Frontal cortex (tissue), 4 donors: ENCODE results near the gene PTPRD. TPM values are rescaled to one million over a fixed set of nuclear protein-coding genes. Genes with fewer than 3 reads are reported as not detected.

Source experiments
- DNase-seq, 2 donors: peaks; one replicate each; pipeline ENCODE4 v3.0.0; 2012; ENCODE audit warnings: low spot score in 2 of 2
- FAIRE-seq: peaks from 2 replicates; lab custom pipeline; 2012; peaks lifted over from hg19 to GRCh38; lab: Jason Lieb, UNC
- total RNA-seq: library from RNA; depleted of rRNA; stranded (reverse); fragments of >200 nt; gene quantifications from one replicate; pipeline ENCODE4 v1.2.3, GENCODE V29; 2014
- donor health status: control.
- donor health status: control.
- donor health status: control.

PTPRD gene
- total RNA-seq, 1 donor from 2014 or later: 191 TPM

- DNase-seq (no peak), FAIRE-seq (no peak)
Measured at GRCh38 chr9:10079284-10079964, 533.4 kb downstream of the PTPRD start.

DNA sequence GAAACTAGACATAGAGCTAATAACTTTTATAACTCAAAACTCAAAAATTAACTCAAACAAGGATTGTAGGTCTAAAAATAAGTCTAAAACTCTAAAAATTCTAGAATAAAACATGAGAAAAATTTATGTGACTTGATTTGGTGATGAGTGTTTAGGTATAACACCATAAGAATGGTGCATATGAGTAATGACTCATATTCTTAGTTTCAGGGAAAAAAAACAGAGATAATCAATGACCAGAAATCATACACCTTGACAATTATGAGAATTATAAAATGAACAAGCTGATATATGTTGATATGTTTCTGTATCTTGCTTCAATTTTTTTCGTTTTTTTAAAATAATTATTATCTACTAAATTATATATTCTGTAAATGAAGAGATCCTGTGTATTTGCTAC, 541.2 kb downstream of the PTPRD start:
- DNase-seq (no peak), FAIRE-seq (no peak)

DNA sequence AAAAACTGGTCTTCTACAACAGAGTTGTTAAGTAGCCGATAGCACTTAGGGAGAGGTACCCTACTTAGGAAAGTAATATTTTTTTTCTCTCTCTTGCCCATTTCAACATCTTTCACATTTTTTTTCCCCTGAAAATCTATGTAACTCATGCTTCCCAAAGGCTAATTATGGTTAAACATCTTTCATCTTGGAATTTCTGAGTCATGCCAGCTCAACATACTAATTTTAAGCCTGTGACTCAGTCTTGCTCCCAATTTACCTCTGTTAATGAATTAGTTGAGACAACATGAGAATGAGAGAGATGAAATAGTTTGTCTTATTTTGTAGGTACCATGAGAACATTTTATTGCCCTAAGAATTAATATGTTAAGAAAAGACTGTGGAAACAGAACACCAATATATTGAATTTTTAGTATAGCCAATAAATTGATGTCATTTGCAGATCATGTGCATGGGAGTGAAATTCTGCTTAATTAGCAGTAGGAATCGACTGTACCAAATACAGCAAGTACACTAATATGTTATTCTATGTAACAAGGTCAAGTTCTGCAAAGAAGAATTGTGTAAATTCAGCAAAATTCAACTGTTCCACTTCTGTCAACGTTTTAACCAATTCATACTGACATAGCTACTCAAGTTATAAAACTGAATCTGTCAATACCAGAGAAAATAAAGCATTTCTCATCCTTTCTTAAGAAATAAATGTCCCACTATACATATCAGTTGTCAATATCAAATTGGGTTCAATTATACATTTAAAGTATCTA, 550.0 kb downstream of the PTPRD start:
- DNase-seq (no peak), FAIRE-seq (no peak)

DNA sequence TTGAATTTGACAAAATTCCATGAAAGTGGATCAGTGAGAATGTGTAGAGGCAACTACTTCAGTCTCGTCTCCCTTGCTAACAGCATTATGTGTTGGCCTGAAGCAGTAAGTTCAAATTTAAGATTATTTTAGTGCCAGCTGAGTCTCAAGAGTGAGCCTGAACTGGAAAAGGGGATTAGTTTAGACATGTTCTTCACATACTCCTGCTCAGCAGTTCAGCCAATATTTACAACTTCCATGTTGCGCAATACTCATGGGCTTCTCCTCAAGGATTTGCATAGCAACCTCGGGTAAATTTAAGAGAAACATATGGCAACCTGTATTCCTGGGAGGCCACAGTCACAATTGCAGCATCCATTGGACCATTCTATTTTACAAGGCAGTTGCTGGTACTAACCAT, 553.8 kb downstream of the PTPRD start:
- DNase-seq: no peak

DNA sequence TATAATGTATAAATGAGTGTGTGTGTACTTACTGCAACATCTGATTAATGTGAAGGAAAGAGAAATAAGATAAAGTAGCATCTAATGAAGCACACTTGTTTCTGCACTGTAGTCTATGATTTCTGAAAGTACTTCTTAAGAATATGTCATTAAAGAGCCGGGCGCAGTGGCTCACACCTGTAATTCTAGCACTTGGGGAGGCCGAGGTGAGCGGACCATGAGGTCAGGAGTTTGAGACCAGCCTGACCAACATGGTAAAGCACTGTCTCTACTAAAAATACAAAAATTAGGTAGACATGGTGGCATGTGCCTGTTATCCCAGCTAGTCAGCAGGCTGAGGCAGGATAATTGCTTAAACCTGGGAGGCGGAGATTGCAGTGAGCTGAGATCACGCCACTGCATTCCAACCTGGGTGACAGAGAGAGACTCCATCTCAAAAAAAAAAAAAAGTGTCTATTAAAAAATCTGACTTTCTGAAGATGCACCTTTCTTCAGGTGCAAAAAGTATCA, 556.9 kb downstream of the PTPRD start:
- FAIRE-seq (no peak), DNase-seq (no peak)

More for the DNA sequence above, 553.8 kb downstream of the PTPRD start:
- no peak for FAIRE-seq

- no peak for DNase-seq
- no peak for FAIRE-seq
Measured at GRCh38 chr9:10054456-10054855, 558.3 kb downstream of the PTPRD start.

DNA sequence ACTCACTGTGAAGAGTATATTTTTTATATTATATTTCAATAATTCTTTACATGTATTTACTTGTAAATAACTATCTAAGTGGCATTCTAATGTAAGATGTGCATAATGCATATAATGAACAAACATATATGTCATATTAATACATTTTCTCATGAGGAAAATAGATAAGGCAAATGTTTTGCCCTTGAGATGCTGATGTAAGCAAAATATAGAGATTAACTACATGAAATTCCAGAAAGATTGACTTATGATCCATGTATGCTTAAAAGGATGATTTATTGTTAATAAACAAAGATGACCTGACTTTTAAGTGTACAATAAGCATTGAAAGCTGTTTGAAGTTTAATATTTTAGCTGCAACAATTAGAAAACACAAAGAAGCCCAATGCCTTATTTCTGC, 559.9 kb downstream of the PTPRD start:
- DNase-seq (no peak), FAIRE-seq (no peak)

DNA sequence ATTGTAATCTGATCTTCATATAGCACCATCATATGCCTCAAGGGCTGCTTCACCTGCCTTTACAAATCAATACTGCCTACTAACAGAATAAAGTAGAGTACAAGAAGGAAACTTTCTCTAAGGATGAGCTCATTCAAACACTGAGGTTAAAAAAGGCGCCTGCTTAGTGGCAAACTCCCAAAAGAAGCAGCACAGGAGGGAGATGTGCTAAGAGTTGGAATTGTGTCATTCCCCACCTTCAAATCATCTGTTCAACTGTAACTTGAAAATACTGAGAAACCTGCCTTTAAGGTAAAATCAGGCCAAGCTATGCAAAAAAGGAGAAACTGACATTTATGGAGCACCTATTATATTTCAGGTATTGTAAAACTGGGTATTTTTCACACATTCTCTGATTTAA, 560.6 kb downstream of the PTPRD start:
- FAIRE-seq: no peak

DNA sequence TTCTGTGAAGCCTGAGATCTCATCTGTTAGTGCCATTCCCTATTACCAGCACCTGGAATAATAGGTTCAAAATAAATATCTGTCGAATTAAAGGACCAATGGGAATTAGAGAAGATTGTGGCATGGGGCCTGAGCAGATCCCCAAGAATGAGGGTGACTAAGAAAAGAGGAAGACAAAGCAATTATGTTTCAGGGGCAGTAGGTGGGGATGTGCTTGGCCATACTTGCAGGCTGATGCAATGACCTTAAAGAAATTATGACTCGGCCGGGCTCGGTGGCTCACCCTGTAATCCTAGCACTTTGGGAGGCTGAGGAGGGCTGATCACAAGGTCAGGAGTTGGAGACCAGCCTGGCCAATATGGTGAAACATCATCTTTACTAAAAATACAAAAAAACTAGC, 562.8 kb downstream of the PTPRD start:
- no peak for FAIRE-seq
- no peak for DNase-seq

More for the DNA sequence above, 560.6 kb downstream of the PTPRD start:
- DNase-seq: no peak

- no peak for DNase-seq
- no peak for FAIRE-seq
Measured at GRCh38 chr9:10048994-10049393, 563.8 kb downstream of the PTPRD start.

DNA sequence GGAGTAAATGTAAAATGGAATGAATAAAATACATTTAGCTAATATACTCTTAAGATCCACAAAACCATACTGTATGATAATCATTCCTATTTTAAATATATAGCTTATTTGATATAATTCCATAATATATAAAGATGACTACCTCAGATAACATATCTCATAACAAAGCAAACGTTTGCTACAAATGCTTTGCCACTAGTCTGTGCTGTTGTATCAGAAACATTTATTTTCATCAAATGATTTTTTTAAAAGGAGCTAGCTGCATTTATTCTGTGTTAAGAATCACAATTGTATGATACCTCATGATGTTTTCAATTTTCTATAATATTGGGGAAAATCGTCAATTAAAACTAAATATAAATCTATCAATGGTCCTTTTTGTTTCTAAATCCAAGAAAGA, 567.2 kb downstream of the PTPRD start:
- DNase-seq: no peak
- FAIRE-seq: peak; percentile 90

GRCh38 chr9:10041726-10042229, 571.0 kb downstream of the PTPRD start:
- FAIRE-seq (no peak), DNase-seq (no peak)

DNA sequence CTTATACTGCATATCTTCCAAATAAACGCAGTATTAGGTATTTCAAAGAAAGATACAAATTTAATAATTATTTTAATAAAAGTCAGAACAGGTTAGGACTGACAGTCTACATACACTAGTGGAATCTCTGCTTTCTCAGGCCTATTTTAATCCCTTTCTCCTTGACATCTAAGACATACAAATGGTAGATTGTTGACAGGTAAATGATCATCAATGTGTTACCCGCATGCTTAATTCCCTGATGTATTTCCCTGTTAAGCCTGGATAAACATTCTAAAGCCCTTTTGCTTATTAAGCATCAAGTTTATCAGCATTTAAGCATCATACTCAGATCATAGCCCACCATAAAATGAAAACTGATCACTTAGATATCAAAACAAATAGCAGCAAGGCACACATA, 576.7 kb downstream of the PTPRD start:
- FAIRE-seq: no peak
- no peak for DNase-seq

DNA sequence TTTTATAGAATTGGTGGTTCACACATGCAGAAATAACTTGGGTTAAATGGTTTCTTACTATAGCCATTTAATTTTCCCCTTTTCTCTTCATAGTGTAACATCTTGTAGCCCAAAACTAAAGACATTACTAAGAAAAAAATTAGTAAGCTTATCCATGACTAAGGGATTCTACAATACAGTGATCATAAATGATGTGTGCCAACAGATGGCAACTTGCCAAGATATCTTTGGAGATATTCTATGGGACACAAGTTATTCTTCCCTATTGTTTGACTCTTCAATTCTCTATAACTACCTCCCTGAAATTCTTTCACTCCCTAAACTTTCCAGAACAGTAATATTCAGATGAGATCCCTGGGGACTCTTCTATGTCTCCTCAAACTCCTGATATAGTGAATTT, 580.6 kb downstream of the PTPRD start:
- DNase-seq: no peak
- FAIRE-seq: no peak

GRCh38 chr9:10026443-10026984, 586.3 kb downstream of the PTPRD start:
- no peak for FAIRE-seq
- DNase-seq: no peak

GRCh38 chr9:10015755-10016154, 597.0 kb downstream of the PTPRD start:
- FAIRE-seq (no peak), DNase-seq (no peak)

DNA sequence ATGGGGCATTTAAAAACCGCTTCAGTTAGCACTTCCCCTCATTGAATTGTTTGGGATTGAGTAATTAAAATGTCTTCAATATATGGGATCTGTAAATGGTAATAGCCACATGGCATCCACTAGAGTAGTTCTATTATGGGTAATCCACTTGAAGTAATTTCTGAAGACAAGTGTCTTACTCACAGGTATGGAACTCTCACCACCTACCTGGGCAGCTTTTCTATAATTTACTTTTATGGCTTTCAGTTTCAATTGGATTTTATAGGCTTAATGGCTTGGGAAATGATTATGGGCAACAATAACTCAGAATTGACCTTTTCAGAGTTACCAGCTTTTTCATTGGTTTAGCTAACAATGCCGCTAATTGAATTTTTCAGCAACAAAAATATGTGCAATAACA, 597.9 kb downstream of the PTPRD start:
- FAIRE-seq (no peak), DNase-seq (no peak)

GRCh38 chr9:10009401-10009800, 603.4 kb downstream of the PTPRD start:
- DNase-seq (no peak), FAIRE-seq (no peak)

DNA sequence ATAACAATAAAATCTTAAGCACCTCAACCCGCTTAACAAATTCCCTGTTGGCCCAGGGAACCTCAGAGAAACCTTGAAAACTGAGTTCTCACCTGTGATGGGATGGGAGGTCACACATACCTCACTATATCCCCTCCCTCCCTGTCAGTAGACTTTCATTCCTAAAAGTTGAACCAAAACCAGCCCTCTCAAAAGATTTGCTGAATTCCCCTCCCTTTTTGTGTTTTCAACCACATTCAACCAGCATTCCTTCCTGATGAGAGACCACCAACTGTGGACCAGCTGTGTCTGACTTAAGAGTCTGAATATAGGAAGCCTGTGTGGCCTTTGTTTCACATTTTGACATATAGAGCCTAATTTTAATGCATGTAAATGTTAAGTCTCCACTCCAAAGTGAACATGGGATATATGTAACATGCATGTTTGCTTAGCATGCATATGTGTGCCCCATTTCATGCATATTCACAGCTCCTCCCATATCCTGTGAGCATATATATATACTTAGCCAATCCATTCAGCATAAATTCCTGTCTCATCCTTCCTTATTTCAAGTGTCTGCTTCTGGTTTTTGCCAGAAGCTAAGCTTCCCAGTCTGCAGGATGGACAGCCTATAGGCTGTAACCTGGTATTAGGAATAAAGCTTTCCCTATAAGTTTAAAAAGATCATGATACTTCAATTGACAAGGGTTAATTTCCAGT, 604.6 kb downstream of the PTPRD start:
- no peak for FAIRE-seq
- no peak for DNase-seq

DNA sequence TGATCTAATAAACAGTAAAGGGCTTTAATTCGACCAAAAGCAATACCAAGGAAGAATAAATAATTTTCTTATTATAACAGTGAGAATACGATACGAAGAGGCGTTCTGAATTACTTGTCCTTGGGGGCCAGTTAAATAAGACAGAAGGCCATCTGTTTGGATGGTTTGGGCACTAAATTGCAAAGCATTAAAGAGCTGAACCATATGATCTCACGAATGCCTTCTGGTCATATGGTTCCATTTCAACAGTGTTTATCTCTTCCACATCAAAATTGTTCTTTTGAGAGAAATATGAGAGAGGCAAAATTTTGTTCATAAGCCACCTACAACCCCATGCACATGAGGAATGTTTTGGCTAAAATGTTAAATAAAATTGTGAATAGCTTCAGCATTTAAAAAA, 605.4 kb downstream of the PTPRD start:
- FAIRE-seq (no peak), DNase-seq (no peak)
